HG02970 (cell line): ENCODE measurements around the gene DUSP28.
A peak's percentile ranks its signal among the peaks of the same experiment; 100 is the strongest.

Experiments
- ATAC-seq: cut with Tn5 transposase; IDR thresholded peaks from one replicate; pipeline ENCODE4 v1.9.1; 2021; ENCODE audit warnings: mild to moderate bottlenecking, moderate library complexity, moderate number of reproducible peaks; ENCODE audit not compliant: unreplicated experiment, low FRiP score

Gene DUSP28

GRCh38 chr2:240584486-240585031 is 24.4 kb downstream of the DUSP28 start:
- ATAC-seq, result peak; percentile 40

GRCh38 chr2:240585101-240585500 is 24.9 kb downstream of the DUSP28 start:
- peak; percentile 16 for ATAC-seq

DNA sequence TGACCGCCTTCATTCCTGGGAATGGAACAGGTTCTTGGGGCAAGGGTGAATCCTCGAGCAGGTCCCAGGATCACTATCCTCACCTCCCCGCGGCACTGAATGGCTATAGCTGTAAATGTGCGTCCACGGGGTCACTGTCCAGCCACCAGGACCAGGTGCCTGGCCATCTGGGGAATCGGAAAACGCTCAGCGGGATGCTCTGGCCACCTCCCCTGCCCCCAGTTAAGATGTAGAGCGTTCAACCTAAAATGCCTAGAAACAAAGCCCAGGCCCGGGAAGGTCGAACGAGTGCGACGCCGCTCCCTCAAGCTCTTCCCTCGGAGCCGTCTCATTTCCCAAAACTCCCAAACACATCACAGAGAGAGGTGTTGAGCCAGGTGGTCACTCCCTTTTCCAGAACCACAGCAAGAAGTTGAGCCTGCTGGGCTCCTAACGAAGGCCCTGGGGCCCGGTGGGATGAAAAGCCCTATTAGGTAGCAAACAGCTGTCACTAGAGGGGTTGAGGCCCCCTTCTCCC is 25.6 kb downstream of the DUSP28 start:
- ATAC-seq, result no peak

- peak; percentile 68 for ATAC-seq
Observed at GRCh38 chr2:240586198-240586918, 26.2 kb downstream of the DUSP28 start, which contains the start of gene CAPN10. CAPN10 (plus strand) TSS chr2:240586734; CDS start chr2:240586912, 178 bp downstream.

- ATAC-seq, result peak; percentile 9
Observed at GRCh38 chr2:240586919-240587800, 27.0 kb downstream of the DUSP28 start.

GRCh38 chr2:240588006-240588655 is 28.0 kb downstream of the DUSP28 start:
- no peak for ATAC-seq

GRCh38 chr2:240588669-240589068 is 28.5 kb downstream of the DUSP28 start:
- no peak for ATAC-seq

- ATAC-seq, result no peak
Observed at GRCh38 chr2:240589375-240589774, 29.2 kb downstream of the DUSP28 start.

DNA sequence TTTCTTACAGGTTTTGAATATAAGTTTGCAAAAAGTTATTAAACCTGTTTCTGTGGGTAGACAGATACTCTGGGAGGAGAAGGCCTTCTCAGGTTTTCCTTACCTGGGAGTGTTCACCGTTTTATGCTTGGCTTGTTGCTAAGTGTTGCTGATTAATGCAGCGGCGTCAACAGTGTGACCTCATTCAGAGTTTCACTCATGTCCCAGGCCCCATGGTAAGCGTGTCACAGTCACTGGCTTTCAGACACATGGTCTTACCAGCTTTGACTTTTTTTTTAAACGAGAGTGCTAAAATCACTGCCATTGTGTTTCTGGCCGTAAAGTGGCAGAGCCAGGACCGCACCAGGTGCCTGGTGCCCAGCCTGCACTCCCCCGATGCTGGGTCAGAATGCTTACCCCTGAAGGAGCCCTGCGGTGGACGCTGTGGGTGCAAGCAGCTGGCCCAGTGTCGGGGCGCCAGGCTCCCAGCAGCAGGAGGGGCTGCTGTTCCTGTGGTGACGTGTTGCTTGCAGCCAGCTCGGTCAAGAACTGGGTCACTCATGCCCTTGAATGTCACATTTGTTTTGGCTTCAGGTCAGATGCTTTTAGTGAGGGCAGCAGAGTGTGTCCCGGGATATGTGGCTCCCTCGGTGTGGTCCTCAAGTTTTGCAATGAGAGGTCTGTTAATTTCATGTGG is 29.8 kb downstream of the DUSP28 start:
- no peak for ATAC-seq

- ATAC-seq, result no peak
Observed at GRCh38 chr2:240590681-240591111, 30.5 kb downstream of the DUSP28 start.

GRCh38 chr2:240591226-240591625 is 31.1 kb downstream of the DUSP28 start:
- no peak for ATAC-seq

DNA sequence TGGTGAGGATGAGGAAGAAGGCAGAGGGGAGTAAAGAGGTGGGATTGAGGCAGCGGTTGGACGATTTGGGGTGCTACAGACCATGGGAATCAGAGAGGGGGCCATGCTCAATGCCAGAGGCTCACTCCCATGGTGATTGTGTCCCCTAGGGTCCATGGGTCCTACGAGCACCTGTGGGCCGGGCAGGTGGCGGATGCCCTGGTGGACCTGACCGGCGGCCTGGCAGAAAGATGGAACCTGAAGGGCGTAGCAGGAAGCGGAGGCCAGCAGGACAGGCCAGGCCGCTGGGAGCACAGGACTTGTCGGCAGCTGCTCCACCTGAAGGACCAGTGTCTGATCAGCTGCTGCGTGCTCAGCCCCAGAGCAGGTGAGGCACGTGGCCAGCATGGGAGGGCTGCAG is 31.6 kb downstream of the DUSP28 start:
- ATAC-seq, result no peak

GRCh38 chr2:240593026-240593702 is 33.0 kb downstream of the DUSP28 start:
- ATAC-seq, result no peak

DNA sequence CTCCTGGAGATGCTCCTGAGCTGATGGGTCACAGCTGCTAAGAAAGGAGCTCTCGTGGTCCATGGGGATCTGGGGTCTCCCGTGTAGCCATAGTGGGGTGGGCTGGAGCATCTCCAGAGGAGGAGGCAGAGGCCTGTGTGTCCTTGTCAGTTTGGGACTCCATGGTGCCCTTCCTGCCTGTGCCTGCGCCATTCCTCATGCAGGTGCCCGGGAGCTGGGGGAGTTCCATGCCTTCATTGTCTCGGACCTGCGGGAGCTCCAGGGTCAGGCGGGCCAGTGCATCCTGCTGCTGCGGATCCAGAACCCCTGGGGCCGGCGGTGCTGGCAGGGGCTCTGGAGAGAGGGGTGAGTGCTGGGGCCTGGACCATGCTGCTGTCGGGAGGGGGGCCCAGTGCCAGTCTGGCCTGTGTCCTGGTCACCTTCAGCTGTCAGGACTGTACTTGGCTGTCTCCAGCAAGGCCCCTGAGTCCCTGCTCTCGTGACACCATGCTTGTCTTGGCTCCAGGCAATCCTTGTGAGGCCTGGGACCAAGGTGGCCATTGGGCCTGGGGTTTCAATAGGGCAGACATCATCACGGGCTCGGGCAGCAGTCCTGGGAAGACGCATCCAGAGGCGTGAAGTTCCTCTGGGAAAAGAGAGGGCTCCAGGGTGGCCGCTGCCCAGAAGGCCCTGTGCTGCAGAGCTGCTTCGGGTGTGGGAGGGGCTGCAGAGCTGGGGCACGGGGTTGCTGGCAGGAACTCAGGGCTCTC is 33.7 kb downstream of the DUSP28 start:
- no peak for ATAC-seq

GRCh38 chr2:240594511-240595380 is 34.6 kb downstream of the DUSP28 start:
- ATAC-seq, result no peak

GRCh38 chr2:240595381-240596079 is 35.4 kb downstream of the DUSP28 start:
- no peak for ATAC-seq

- no peak for ATAC-seq
Observed at GRCh38 chr2:240596080-240596460, 35.9 kb downstream of the DUSP28 start.
